Testis (tissue), 2 donors: ENCODE measurements around the gene GPATCH4.

Experiments
- CTCF ChIP-seq, 3 experiments: fragments of 450-650 bp in 2 of 3; fragments of 200-600 bp in 1 of 3; sonication (generic) in 1 of 3; IDR thresholded peaks; one replicate each; pipeline ENCODE4 v1.5.1; 2016 to 2019; ENCODE audit warnings: antibody characterized with exemption in 3 of 3, mild to moderate bottlenecking in 2 of 3, moderate library complexity in 1 of 3
- POLR2A ChIP-seq: fragments of 450-650 bp; IDR thresholded peaks from one replicate; pipeline ENCODE4 v1.6.1; 2017; ENCODE audit warnings: antibody characterized with exemption, mild to moderate bottlenecking, moderate library complexity

DNA sequence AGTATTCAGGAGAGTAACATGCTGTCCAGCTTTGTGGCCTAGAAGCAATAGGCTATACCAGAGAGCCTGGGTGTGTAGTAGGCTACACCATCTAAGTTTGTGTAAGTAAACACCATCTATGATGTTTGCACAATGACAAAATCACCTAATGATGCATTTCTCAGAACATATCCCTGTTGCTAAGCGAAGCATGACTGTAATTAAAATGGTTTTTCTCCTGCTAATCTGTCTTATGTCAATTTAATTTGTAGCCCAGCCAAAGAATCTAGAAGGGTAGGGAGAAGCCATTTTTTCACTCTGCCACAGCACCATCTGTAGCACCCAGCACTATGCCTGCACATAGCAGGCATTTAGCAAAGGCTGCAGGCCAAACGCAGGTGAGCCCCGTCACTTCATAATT, 23.7 kb downstream of the GPATCH4 start:
- TF ChIP-seq CTCF (IDR thresholded peaks at IDR 0.05) (no peak), POLR2A (no peak)
